Right renal cortex interstitium (tissue), 3 donors: Measurements from ENCODE around the gene BCAS3. TPM values are rescaled to one million over a fixed set of nuclear protein-coding genes. Genes with fewer than 3 reads are reported as not detected.

Source experiments
- DNase-seq, 3 donors: peaks; one replicate each; pipeline ENCODE4 v3.0.0-alpha.2; 2013; ENCODE audit warnings: low read depth in 3 of 3, low spot score in 2 of 3
- polyA plus RNA-seq, 3 donors: library from polyadenylated mRNA; unstranded; fragments of 120-200 nt; gene quantifications; one replicate each; pipeline ENCODE4 v1.2.1, GENCODE V29; 2013; ENCODE audit not compliant: insufficient read length in 3 of 3

Gene BCAS3
- polyA plus RNA-seq, 3 donors, result 27.6 to 28.5 (median 27.8) TPM

- no peak for DNase-seq
Measured at GRCh38 chr17:61397086-61397842, 719.6 kb downstream of the BCAS3 start.

GRCh38 chr17:61398721-61399130 lies 721.1 kb downstream of the BCAS3 start:
- DNase-seq, result no peak

GRCh38 chr17:61399131-61400065 lies 721.7 kb downstream of the BCAS3 start, which contains the start of gene TBX2:
TBX2 (plus strand) TSS chr17:61399843; CDS start chr17:61400177, 334 bp downstream.
- DNase-seq, result peak in 2 of 3 donors; percentile 78 to 85

GRCh38 chr17:61400066-61400716 lies 722.5 kb downstream of the BCAS3 start:
- no peak for DNase-seq

- no peak for DNase-seq
Measured at GRCh38 chr17:61400717-61401388, 723.2 kb downstream of the BCAS3 start.

GRCh38 chr17:61401389-61402072 lies 723.9 kb downstream of the BCAS3 start:
- no peak for DNase-seq

GRCh38 chr17:61402073-61402541 lies 724.5 kb downstream of the BCAS3 start:
- no peak for DNase-seq

GRCh38 chr17:61402978-61403800 lies 725.5 kb downstream of the BCAS3 start:
- DNase-seq, result no peak

- DNase-seq, result no peak
Measured at GRCh38 chr17:61403801-61404662, 726.4 kb downstream of the BCAS3 start.

GRCh38 chr17:61404663-61404912 lies 726.9 kb downstream of the BCAS3 start:
- DNase-seq, result no peak

- no peak for DNase-seq
Measured at GRCh38 chr17:61404913-61405685, 727.4 kb downstream of the BCAS3 start.

GRCh38 chr17:61405686-61406536 lies 728.3 kb downstream of the BCAS3 start:
- DNase-seq, result no peak

- DNase-seq, result no peak
Measured at GRCh38 chr17:61406537-61406845, 728.8 kb downstream of the BCAS3 start.

GRCh38 chr17:61406971-61407911 lies 729.6 kb downstream of the BCAS3 start:
- no peak for DNase-seq

GRCh38 chr17:61408151-61409041 lies 730.7 kb downstream of the BCAS3 start:
- no peak for DNase-seq
